GM23338 (cell line): ENCODE measurements around the gene TRIM28.

Source experiments
- CREB1 ChIP-seq: fragments of 250-450 bp; sonication (Bioruptor Pico); IDR thresholded peaks from 2 replicates; pipeline ENCODE4 v1.5.0; 2020; ENCODE audit warnings: low read depth, mild to moderate bottlenecking, moderate library complexity
- EZH2 ChIP-seq: fragments of 200-600 bp; sonication (generic); IDR thresholded peaks from one replicate; pipeline ENCODE4 v1.8.0; 2017; ENCODE audit warnings: antibody characterized with exemption, mild to moderate bottlenecking, low read depth; ENCODE audit not compliant: unreplicated experiment
- EZH2phosphoT487 ChIP-seq: fragments of 200-600 bp; sonication (generic); IDR thresholded peaks from one replicate; pipeline ENCODE4 v1.8.1; 2018; ENCODE audit warnings: antibody characterized with exemption; ENCODE audit not compliant: unreplicated experiment
- POLR2AphosphoS5 ChIP-seq: IDR thresholded peaks from 2 replicates; pipeline ENCODE4 v1.6.1; 2016; ENCODE audit warnings: antibody characterized with exemption, low read depth
- STAT1 ChIP-seq: IDR thresholded peaks from one replicate; pipeline ENCODE4 v1.6.1; 2016; ENCODE audit warnings: antibody characterized with exemption; ENCODE audit not compliant: unreplicated experiment
- ZNF114 ChIP-seq: fragments of 250-450 bp; sonication (Bioruptor Pico); IDR thresholded peaks from 2 replicates; pipeline ENCODE4 v1.5.0; 2020; ENCODE audit warnings: mild to moderate bottlenecking, moderate library complexity
- TF ChIP-seq, protein P1 (sequence below), 2 experiments: fragments of 200-600 bp in 1 of 2; sonication (generic) in 1 of 2; conservative IDR thresholded peaks; 2 replicates each; pipeline versions ENCODE4 v1.5.1 to v1.6.1; 2016 to 2017; ENCODE audit warnings: antibody characterized with exemption in 2 of 2, low read depth in 2 of 2, mild to moderate bottlenecking in 2 of 2, moderate library complexity in 1 of 2
- TF ChIP-seq, protein P2 (sequence below): IDR thresholded peaks from 2 replicates; pipeline ENCODE4 v1.6.1; 2016; ENCODE audit warnings: antibody characterized with exemption
- TF ChIP-seq, protein P3 (sequence below): IDR thresholded peaks from one replicate; pipeline ENCODE4 v1.6.1; 2018; ENCODE audit warnings: antibody characterized with exemption; ENCODE audit not compliant: unreplicated experiment

DNA sequence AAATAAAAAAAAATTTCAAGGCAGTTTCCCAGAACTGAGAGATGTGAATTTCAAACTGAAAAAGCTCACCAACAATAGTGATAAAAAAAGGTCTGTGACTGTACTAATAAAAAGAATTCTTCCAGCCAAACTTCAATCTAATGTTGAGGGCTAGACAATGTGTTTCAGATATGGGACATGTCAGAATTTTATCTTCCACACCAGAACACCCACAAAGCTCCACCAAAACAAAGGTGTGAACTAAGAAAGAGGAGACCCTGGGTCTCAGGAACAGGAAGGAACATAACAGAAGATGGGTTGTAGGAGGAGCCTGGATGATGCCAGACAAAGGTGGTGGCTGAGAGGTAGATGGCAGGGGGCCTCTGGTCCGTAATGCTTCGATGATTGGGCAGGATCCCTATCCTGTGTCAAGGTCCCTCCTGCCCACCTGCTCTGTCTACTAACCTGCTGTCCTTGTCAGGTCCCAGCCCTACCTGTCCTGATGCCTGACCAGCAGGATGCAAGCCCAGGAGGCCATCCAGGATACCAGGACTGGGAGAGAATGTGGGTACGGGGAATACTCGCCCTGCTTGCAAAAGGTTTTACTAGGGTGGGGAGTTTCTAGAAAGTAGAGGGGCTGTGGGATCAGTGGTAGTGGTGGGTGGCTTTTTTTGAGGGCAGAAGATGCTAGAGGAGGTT lies 24.7 kb downstream of the TRIM28 start:
- TF ChIP-seq EZH2 (no peak), POLR2AphosphoS5 (no peak), STAT1 (no peak), EZH2phosphoT487 (no peak), CREB1 (CRISPR knock-in tag) (no peak), ZNF114 (CRISPR knock-in tag) (no peak)
- TF ChIP-seq, protein P1, sequence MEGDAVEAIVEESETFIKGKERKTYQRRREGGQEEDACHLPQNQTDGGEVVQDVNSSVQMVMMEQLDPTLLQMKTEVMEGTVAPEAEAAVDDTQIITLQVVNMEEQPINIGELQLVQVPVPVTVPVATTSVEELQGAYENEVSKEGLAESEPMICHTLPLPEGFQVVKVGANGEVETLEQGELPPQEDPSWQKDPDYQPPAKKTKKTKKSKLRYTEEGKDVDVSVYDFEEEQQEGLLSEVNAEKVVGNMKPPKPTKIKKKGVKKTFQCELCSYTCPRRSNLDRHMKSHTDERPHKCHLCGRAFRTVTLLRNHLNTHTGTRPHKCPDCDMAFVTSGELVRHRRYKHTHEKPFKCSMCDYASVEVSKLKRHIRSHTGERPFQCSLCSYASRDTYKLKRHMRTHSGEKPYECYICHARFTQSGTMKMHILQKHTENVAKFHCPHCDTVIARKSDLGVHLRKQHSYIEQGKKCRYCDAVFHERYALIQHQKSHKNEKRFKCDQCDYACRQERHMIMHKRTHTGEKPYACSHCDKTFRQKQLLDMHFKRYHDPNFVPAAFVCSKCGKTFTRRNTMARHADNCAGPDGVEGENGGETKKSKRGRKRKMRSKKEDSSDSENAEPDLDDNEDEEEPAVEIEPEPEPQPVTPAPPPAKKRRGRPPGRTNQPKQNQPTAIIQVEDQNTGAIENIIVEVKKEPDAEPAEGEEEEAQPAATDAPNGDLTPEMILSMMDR (conservative IDR thresholded peaks at IDR 0.05; ENCODE audit: low read depth in 2 of 2), result no peak
- TF ChIP-seq, protein P2, sequence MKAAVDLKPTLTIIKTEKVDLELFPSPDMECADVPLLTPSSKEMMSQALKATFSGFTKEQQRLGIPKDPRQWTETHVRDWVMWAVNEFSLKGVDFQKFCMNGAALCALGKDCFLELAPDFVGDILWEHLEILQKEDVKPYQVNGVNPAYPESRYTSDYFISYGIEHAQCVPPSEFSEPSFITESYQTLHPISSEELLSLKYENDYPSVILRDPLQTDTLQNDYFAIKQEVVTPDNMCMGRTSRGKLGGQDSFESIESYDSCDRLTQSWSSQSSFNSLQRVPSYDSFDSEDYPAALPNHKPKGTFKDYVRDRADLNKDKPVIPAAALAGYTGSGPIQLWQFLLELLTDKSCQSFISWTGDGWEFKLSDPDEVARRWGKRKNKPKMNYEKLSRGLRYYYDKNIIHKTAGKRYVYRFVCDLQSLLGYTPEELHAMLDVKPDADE, result no peak
- TF ChIP-seq, protein P3, sequence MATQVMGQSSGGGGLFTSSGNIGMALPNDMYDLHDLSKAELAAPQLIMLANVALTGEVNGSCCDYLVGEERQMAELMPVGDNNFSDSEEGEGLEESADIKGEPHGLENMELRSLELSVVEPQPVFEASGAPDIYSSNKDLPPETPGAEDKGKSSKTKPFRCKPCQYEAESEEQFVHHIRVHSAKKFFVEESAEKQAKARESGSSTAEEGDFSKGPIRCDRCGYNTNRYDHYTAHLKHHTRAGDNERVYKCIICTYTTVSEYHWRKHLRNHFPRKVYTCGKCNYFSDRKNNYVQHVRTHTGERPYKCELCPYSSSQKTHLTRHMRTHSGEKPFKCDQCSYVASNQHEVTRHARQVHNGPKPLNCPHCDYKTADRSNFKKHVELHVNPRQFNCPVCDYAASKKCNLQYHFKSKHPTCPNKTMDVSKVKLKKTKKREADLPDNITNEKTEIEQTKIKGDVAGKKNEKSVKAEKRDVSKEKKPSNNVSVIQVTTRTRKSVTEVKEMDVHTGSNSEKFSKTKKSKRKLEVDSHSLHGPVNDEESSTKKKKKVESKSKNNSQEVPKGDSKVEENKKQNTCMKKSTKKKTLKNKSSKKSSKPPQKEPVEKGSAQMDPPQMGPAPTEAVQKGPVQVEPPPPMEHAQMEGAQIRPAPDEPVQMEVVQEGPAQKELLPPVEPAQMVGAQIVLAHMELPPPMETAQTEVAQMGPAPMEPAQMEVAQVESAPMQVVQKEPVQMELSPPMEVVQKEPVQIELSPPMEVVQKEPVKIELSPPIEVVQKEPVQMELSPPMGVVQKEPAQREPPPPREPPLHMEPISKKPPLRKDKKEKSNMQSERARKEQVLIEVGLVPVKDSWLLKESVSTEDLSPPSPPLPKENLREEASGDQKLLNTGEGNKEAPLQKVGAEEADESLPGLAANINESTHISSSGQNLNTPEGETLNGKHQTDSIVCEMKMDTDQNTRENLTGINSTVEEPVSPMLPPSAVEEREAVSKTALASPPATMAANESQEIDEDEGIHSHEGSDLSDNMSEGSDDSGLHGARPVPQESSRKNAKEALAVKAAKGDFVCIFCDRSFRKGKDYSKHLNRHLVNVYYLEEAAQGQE, result no peak
